ENCODE measurements around the gene DOK5.

DNA sequence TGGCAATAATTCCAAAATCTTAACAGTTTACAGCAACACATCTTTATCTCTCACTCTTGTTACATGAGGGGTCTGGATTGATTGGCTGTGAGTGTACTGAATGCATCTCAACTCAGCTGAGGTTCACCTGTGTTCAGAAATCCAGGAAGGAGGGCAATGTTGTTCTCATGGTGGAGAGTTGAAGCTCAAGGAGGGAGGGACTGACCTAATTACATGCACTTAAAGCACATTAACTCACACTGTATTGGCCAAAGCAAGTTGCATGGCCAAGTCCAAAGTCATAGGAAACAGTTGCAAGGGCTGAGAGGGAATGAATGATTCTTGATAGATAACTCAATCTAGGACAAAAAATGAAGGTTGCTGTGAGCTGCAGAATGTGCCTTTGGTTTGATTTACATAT lies 102.2 kb downstream of the DOK5 start:
- TF ChIP-seq POLR2A (IDR thresholded peaks at IDR 0.05; ENCODE audit: low read depth, low read length) (no peak), TAF1 (IDR thresholded peaks at IDR 0.05; ENCODE audit: borderline replicate concordance, low read depth, low read length) (no peak)

Data from GM12892 (cell line).